H9 (cell line): Measurements from ENCODE around the gene CLDN16. TPM values are rescaled to one million over a fixed set of nuclear protein-coding genes. Genes with fewer than 3 reads are reported as not detected.

ENCODE experiments used
- DNase-seq: peaks from one replicate; pipeline ENCODE4 v3.0.0-alpha.2; 2017
- H2AFZ ChIP-seq: one replicate; pipeline ENCODE4 v1.6.1; 2013; ENCODE audit warnings: mild to moderate bottlenecking, low read length, control low read depth, moderate library complexity
- H2AK5ac ChIP-seq: 2 replicates; pipeline ENCODE4 v1.6.1; 2013; ENCODE audit warnings: low read length, control low read depth, mixed read lengths; ENCODE audit not compliant: insufficient read length
- H2BK120ac ChIP-seq: one replicate; pipeline ENCODE4 v1.6.1; 2013; ENCODE audit warnings: low read depth, mild to moderate bottlenecking, low read length, control low read depth, inconsistent platforms; ENCODE audit not compliant: poor library complexity, severe bottlenecking
- H2BK12ac ChIP-seq: 2 replicates; pipeline ENCODE4 v1.6.1; 2013; ENCODE audit warnings: low read length, control low read depth, mixed read lengths, low read depth; ENCODE audit not compliant: insufficient read length
- H2BK15ac ChIP-seq: 2 replicates; pipeline ENCODE4 v1.6.1; 2013; ENCODE audit warnings: low read depth, low read length, control low read depth
- H2BK20ac ChIP-seq: one replicate; pipeline ENCODE4 v1.6.1; 2013; ENCODE audit warnings: low read depth, mild to moderate bottlenecking, low read length, control low read depth, inconsistent platforms; ENCODE audit not compliant: poor library complexity, severe bottlenecking
- H2BK5ac ChIP-seq: 2 replicates; pipeline ENCODE4 v1.6.1; 2013; ENCODE audit warnings: low read length, control low read depth, mixed read lengths; ENCODE audit not compliant: insufficient read length
- H3K14ac ChIP-seq: 2 replicates; pipeline ENCODE4 v1.6.1; 2013; ENCODE audit warnings: low read length, control low read depth; ENCODE audit not compliant: insufficient read depth
- H3K18ac ChIP-seq: 2 replicates; pipeline ENCODE4 v1.6.1; 2013; ENCODE audit warnings: low read depth, mild to moderate bottlenecking, mixed read lengths, low read length, control low read depth; ENCODE audit not compliant: insufficient read length
- H3K23ac ChIP-seq: 2 replicates; pipeline ENCODE4 v1.6.1; 2013; ENCODE audit warnings: low read length, control low read depth, mixed read lengths, low read depth; ENCODE audit not compliant: insufficient read length
- H3K23me2 ChIP-seq: 2 replicates; pipeline ENCODE4 v1.6.1; 2013; ENCODE audit warnings: low read depth, mild to moderate bottlenecking, mixed read lengths, low read length, control low read depth; ENCODE audit not compliant: insufficient read length, poor library complexity, severe bottlenecking
- H3K27ac ChIP-seq: 2 replicates; pipeline ENCODE4 v1.5.1; 2013; ENCODE audit warnings: low read length, control low read depth, mixed read lengths, low read depth; ENCODE audit not compliant: insufficient read length
- H3K27me3 ChIP-seq: 2 replicates; pipeline ENCODE4 v1.6.1; 2013; ENCODE audit warnings: low read length, control low read depth, inconsistent platforms; ENCODE audit not compliant: insufficient read depth
- H3K4ac ChIP-seq: 2 replicates; pipeline ENCODE4 v1.6.1; 2013; ENCODE audit warnings: low read depth, mild to moderate bottlenecking, control low read depth, inconsistent platforms, low read length, moderate library complexity
- H3K4me1 ChIP-seq: 2 replicates; pipeline ENCODE4 v1.6.1; 2013; ENCODE audit warnings: low read length, control low read depth, inconsistent platforms; ENCODE audit not compliant: insufficient read depth
- H3K4me2 ChIP-seq: 2 replicates; pipeline ENCODE4 v1.6.1; 2013; ENCODE audit warnings: low read length, control low read depth, mixed read lengths; ENCODE audit not compliant: insufficient read length, insufficient read depth
- H3K56ac ChIP-seq: 2 replicates; pipeline ENCODE4 v1.6.1; 2013; ENCODE audit warnings: low read depth, mild to moderate bottlenecking, mixed read lengths, low read length, control low read depth; ENCODE audit not compliant: insufficient read length
- H3K79me1 ChIP-seq: 2 replicates; pipeline ENCODE4 v1.6.1; 2013; ENCODE audit warnings: low read depth, mild to moderate bottlenecking, moderate library complexity, low read length, control low read depth, inconsistent platforms; ENCODE audit not compliant: insufficient read depth, poor library complexity, severe bottlenecking
- H3K79me2 ChIP-seq: 2 replicates; pipeline ENCODE4 v1.6.1; 2013; ENCODE audit warnings: low read length, control low read depth, inconsistent platforms; ENCODE audit not compliant: insufficient read depth
- H3K9ac ChIP-seq: 2 replicates; pipeline ENCODE4 v1.6.1; 2013; ENCODE audit warnings: low read length, control low read depth, mixed read lengths; ENCODE audit not compliant: insufficient read length; ENCODE audit errors: extremely low read depth
- H3K9me3 ChIP-seq: one replicate; pipeline ENCODE4 v1.6.1; 2013; ENCODE audit warnings: low read depth, low read length, inconsistent platforms; ENCODE audit not compliant: control insufficient read depth
- H3T11ph ChIP-seq: one replicate; pipeline ENCODE4 v1.6.1; 2013; ENCODE audit warnings: mild to moderate bottlenecking, low read length, control low read depth, inconsistent platforms
- H4K20me1 ChIP-seq: one replicate; pipeline ENCODE4 v1.6.1; 2013; ENCODE audit not compliant: control insufficient read depth, insufficient read length, insufficient read depth
- H4K5ac ChIP-seq: 2 replicates; pipeline ENCODE4 v1.6.1; 2013; ENCODE audit warnings: low read depth, mild to moderate bottlenecking, mixed read lengths, low read length, control low read depth; ENCODE audit not compliant: insufficient read length
- H4K8ac ChIP-seq: replicated peaks from 2 replicates; pipeline ENCODE4 v1.6.1; 2013; ENCODE audit warnings: low read length, control low read depth, mixed read lengths, low read depth; ENCODE audit not compliant: insufficient read length
- H4K91ac ChIP-seq: 2 replicates; pipeline ENCODE4 v1.6.1; 2013; ENCODE audit warnings: low read depth, mild to moderate bottlenecking, moderate library complexity, mixed read lengths, low read length, control low read depth; ENCODE audit not compliant: insufficient read length
- H3K27ac Mint-ChIP-seq, 3 experiments: 2 replicates in 2 of 3; 3 replicates in 1 of 3; pipeline ENCODE4 v1.8.0; 2020 to 2021; ENCODE audit warnings: mixed read lengths in 3 of 3, mild to moderate bottlenecking in 1 of 3, moderate library complexity in 1 of 3
- H3K27me3 Mint-ChIP-seq: 2 replicates; pipeline ENCODE4 v1.8.0; 2021; ENCODE audit warnings: low read depth, mild to moderate bottlenecking, moderate library complexity, mixed read lengths
- H3K36me3 Mint-ChIP-seq, 3 experiments: 2 replicates in 2 of 3; 3 replicates in 1 of 3; pipeline ENCODE4 v1.8.0; 2020 to 2021; ENCODE audit warnings: low read depth in 3 of 3, mixed read lengths in 3 of 3; ENCODE audit not compliant: insufficient read depth in 1 of 3
- H3K4me1 Mint-ChIP-seq, 2 experiments: 2 replicates each; pipeline ENCODE4 v1.8.0; 2020; ENCODE audit warnings: mixed read lengths in 2 of 2
- H3K4me3 Mint-ChIP-seq, 2 experiments: 2 replicates in 1 of 2; 3 replicates in 1 of 2; pipeline ENCODE4 v1.8.0; 2020 to 2021; ENCODE audit warnings: mild to moderate bottlenecking in 2 of 2, mixed read lengths in 2 of 2, moderate library complexity in 1 of 2
- H3K9me3 Mint-ChIP-seq, 2 experiments: 2 replicates in 1 of 2; 3 replicates in 1 of 2; pipeline ENCODE4 v1.8.0; 2020; ENCODE audit warnings: mild to moderate bottlenecking in 2 of 2, mixed read lengths in 2 of 2, moderate library complexity in 1 of 2
- total RNA-seq: library from RNA; stranded (reverse); gene quantifications from 2 replicates; pipeline ENCODE4 v1.2.1, GENCODE V29; 2021
- TF ChIP-seq, protein P1 (sequence below): fragments of 200-600 bp; sonication (generic); conservative IDR thresholded peaks from 3 replicates; pipeline ENCODE4 v1.8.0; 2021; ENCODE audit warnings: antibody characterized with exemption, mild to moderate bottlenecking

Gene CLDN16
- total RNA-seq, 1 experiment from 2014 or later: not detected

DNA sequence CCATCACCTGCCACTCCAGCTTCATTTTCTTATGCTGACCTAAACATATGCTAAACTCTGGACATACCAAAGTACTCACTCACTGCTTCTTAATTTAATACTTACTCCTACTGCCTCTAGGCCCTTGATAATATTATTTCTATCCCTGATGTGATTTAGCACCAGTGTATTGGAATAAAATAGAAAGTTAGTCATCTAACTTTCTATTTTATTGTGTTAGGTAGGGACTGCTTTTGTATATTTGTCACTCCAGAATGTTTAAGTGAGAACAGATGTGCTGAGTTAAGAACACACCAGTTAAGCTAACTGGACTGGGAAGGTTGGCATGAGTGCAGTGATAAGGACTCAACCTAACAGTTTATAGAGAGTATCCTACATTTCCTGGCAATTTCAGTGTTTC is 6.5 kb upstream of the CLDN16 start:
- no peak overlapping the region for H3K4ac ChIP-seq
- no peak overlapping the region for H3K14ac ChIP-seq
- Mint-ChIP-seq H3K27ac (no peak overlapping the region), H3K4me3 (no peak overlapping the region), H3K9me3 (no peaks in the 10 kb centered on the region), H3K36me3 (no peaks in the 10 kb centered on the region), H3K27me3 (no peaks in the 10 kb centered on the region), H3K4me1 (peaks cover 3 to 6% of the 10 kb centered on the region in 2 experiments; a peak in 2 of 4 replicates)
- no peak overlapping the region for H3K9ac ChIP-seq
- no peak overlapping the region for H3K56ac ChIP-seq
- H2BK12ac ChIP-seq: no peak overlapping the region
- no peaks in the 10 kb centered on the region; the same call in 1 of the 2 replicates for H3K4me1 ChIP-seq
- no peaks in the 10 kb centered on the region for H3K9me3 ChIP-seq
- no peaks in the 10 kb centered on the region for H3K79me2 ChIP-seq
- H3K27me3 ChIP-seq: no peaks in the 10 kb centered on the region
- DNase-seq: no peak
- no peak overlapping the region for H3K4me2 ChIP-seq
- no peak overlapping the region for H3K23ac ChIP-seq
- no peak overlapping the region for H2AK5ac ChIP-seq
- H4K91ac ChIP-seq: no peak overlapping the region
- H3K27ac ChIP-seq: no peak overlapping the region
- H2BK5ac ChIP-seq: no peak overlapping the region
- no peaks in the 10 kb centered on the region for H3K23me2 ChIP-seq
- no peak overlapping the region for H2BK15ac ChIP-seq
- TF ChIP-seq, protein P1, sequence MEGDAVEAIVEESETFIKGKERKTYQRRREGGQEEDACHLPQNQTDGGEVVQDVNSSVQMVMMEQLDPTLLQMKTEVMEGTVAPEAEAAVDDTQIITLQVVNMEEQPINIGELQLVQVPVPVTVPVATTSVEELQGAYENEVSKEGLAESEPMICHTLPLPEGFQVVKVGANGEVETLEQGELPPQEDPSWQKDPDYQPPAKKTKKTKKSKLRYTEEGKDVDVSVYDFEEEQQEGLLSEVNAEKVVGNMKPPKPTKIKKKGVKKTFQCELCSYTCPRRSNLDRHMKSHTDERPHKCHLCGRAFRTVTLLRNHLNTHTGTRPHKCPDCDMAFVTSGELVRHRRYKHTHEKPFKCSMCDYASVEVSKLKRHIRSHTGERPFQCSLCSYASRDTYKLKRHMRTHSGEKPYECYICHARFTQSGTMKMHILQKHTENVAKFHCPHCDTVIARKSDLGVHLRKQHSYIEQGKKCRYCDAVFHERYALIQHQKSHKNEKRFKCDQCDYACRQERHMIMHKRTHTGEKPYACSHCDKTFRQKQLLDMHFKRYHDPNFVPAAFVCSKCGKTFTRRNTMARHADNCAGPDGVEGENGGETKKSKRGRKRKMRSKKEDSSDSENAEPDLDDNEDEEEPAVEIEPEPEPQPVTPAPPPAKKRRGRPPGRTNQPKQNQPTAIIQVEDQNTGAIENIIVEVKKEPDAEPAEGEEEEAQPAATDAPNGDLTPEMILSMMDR: no peak
- no peak overlapping the region for H2AFZ ChIP-seq
- H4K20me1 ChIP-seq: no peaks in the 10 kb centered on the region
- H3K79me1 ChIP-seq: no peaks in the 10 kb centered on the region
- H3T11ph ChIP-seq: no peak overlapping the region
- H3K18ac ChIP-seq: no peak overlapping the region
- no peak overlapping the region for H4K5ac ChIP-seq
- H4K8ac ChIP-seq: no peak overlapping the region
- H2BK20ac ChIP-seq: no peak overlapping the region
- no peak overlapping the region for H2BK120ac ChIP-seq
